GM21619 (cell line): ENCODE results near the gene FAM32A.

Source experiments
- ATAC-seq: cut with Tn5 transposase; IDR thresholded peaks from one replicate; pipeline ENCODE4 v1.9.1; 2021; ENCODE audit not compliant: unreplicated experiment

Gene FAM32A

DNA sequence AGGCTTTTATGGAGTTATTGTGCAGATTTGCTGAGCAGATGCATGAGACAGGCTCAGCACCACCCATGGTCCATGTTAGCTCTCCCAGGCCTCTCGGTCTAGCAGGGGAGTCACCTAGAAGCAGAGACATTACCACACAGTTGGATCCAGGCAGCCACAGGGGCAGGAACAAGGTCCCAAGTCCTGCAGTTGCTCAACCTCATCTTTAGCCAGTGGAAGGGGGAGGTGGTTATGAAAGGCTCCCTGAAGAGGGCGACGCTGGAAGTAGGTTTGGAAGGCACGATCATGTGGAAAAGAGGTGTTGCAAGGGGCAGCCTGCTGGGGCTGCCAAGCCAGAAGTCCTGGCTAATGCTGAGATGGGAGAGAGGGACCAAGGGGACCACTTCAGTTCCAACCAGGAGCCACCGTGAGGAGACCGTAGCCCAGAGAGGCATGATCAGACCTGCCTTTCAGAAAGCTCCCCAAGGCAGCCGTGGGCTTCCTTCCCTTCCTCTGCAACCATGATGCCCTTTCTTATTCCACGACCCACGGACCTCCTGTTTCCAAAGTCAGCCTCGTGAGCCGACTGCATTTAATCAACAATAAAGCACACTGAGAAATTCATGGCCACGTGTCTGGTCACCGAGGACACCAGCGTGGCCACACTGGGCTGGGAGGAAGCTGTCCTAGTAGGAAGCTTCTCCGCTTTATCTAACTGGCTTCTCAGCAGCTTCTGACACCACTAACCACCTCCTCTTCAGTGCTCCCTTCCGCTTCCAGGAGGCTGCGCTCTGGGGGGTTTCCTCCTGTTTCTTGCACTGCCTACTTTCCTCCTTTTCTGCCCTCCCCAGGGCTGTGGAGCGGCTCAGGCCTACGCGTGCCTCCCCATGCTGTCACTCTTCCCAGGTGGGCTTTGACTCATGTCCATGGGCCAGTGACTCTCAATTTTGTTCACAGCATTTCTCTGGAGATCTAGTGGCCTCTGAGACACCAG is 15.1 kb downstream of the FAM32A start:
- no peak for ATAC-seq

- ATAC-seq, result no peak
Measured at GRCh38 chr19:16201011-16201391, 15.8 kb downstream of the FAM32A start.

GRCh38 chr19:16202320-16203255 is 17.4 kb downstream of the FAM32A start:
- no peak for ATAC-seq

DNA sequence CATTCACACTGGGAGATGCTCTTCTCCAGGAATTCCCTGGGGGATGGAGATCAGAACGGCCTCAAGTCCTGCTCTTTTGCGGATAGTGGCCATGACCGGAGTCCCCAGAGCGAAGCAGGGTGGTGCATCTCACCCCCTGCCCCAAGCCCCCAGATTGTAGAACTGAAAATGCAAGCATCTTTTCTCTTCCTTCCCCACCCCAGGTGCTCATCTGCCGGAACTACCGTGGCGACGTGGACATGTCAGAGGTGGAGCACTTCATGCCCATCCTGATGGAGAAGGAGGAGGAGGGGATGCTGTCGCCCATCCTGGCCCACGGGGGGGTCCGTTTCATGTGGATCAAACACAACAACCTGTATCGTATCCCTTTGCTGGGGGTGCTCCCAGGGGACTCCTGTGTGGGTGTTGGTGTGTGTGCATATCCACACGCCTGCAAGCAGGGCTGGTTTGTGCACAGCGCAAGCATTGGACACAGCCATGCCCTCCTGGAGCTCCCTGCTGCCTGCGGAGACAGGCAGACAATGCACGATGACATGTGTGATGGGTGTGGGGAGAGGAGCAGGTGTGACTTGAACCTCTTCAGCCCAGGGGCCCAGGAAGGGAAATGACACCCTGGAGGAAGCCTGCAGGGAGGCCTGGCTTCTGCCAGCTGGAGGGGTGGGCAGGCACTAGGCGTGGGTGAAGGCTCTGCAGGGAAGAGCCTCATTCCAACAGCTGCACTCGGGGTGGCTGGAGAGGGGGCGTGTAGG is 18.2 kb downstream of the FAM32A start:
- no peak for ATAC-seq

DNA sequence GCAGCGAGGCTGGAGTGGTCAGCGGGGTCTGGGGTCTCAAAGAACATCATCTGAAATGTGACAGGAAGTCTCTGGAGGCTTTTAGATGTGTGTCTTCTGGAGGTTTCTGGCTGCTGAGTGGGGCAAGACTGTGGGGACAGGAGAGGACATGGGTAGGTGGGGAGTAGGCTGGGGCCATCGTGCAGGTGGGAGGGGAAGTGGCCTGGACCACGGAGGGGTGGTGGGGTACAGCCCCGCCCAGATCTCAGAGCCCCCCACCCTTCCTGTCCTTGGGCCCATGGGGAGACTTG is 18.7 kb downstream of the FAM32A start:
- ATAC-seq, result no peak

DNA sequence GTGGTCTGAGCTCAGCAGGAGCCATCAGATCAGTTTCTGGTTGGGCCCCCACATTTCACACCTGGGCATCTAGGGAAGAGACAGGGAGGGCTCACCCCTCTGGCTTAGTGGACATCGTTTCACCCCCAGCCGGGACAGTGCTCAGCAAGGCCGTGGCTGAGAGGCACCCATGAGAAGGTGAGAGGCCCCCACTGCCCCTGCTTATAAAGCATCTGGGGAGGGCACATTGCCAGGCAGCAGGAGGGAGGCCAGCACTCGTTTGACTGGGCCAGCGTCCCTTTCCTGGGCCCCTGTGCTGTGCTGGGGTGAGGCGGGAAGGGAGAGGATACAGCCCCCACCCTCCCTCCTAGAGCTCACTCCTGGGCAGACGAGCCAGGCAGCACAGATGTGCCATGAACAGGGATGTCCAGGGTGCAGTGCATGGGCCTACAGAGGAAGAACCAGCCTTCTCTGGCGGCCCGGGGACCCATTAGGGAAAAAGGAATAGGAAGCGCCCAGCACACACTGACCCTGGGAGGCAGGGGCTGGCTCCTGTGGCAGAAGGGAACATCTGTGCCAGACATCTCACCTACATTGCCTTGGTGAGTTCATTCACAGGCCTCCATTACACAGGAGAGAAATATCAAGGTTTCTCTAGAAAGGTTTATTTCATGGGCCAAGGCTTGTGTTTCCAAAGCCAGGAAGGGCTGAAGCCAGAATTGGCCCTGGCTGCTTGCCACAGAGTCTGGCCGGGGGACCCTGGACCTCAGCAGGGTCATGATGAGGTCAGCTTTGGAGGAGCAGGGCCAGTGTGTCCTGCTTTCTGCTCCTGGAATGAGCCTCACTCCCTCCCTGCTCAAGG is 20.2 kb downstream of the FAM32A start:
- ATAC-seq, result no peak

GRCh38 chr19:16206046-16206605 is 20.9 kb downstream of the FAM32A start:
- no peak for ATAC-seq

GRCh38 chr19:16206637-16207036 is 21.4 kb downstream of the FAM32A start:
- no peak for ATAC-seq

DNA sequence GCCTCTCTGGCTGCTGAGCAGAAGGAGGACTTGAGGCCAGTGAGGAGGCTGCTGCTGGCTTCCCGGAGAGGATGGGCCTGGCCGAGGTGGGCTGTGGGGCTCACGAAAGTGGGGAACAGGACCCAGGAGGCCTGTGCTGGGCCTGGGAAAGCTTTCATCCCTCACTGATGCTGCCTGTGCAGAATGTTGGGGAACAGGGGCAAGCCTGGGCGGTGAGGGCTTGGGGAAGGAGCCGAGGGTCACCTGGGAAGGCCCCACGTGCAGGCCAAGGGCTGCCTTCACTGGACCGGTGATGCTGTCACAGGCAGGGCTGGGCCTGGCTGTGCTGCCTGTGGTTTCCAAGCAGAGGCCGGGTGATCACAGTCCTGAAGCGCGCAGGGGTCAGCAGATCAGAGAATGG is 21.9 kb downstream of the FAM32A start:
- ATAC-seq, result no peak

DNA sequence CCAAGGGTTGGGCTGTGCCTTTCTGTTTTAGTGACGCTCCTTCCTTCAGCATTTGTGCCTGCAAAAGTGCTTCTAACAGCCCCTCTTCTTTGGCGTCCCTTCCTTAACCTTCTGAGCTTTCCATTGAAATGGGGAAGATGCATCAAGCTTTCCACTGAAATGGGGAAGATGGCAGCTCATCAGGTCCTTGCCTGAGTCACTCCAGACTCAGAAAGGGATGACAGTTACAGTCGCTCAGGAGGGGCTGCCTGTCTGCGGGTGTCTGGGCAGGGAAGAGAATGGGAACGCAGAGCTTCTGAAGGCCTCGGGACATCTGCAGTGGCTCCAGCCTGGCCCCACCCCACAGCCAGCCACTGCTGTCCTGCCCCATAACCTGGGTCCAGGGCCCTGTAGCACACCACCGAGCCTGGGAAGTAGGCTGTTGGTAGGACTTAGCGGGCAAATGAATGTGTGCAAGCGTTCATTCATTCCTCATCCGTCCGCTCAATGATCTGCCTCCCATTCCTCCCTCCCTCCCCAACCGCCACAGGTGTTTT is 22.3 kb downstream of the FAM32A start:
- ATAC-seq, result no peak

DNA sequence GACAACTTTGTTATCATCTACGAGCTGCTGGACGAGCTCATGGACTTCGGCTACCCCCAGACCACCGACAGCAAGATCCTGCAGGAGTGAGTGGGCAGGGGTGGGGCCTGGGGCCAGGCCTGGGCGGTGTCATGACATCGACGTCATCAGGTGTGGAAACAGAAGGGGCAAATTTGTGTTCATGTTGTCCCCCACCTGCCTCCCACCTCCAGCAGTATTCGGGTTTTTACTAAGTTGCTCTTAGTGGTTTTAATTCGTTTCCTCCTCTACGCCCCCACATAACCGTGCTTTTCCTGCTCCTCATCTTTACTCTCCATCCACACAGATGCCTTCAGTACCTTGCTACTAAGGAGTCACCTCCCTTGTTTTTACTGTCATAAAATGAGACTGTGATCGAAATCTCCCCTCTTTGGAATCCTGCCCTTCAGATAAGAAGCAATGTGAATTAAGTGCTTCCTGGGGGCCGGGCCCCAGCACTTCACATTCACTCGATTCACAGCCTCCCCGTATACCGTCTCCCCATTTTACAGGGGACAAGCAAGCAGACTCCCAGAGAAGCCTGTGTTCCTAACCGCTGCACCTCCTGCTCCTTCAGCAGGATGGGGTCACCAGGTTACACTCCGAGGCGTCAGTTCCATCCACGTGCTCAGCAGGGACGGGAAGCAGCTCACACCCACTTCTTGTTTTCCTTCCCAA is 23.0 kb downstream of the FAM32A start:
- no peak for ATAC-seq

DNA sequence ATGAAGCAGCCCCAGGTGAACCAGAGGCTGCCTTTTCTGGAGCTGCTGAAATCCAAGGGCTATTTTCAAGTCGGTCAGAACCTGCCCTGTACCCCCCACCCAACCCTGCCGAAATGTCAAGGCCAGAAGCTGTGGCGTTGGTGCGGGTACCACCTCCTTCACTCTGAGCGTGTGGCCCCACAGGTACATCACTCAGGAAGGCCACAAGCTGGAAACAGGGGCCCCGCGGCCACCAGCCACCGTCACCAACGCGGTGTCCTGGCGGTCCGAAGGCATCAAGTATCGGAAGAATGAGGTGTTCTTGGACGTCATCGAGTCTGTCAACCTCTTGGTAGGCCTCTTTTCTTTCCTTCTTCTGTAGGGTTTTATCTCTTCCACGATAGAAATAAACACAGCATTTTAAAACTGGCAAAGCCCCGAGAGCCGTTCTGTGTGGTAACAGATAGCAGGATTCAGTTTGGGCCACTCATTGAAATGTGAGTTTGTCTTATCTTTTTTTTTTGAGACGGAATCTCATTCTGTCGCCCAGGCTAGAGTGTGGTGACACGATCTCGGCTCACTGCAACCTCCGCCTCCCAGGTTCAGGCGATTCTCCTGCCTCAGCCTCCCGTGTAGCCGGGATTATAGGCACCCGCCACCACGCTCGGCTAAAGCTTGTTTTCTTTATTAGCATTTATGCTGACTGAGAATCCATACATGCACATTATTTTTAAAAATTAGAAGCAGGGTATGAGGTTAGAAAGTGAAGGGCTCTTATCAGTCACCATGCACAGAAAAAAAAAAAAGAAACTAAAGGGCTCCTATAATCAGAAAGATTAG is 23.8 kb downstream of the FAM32A start:
- no peak for ATAC-seq

DNA sequence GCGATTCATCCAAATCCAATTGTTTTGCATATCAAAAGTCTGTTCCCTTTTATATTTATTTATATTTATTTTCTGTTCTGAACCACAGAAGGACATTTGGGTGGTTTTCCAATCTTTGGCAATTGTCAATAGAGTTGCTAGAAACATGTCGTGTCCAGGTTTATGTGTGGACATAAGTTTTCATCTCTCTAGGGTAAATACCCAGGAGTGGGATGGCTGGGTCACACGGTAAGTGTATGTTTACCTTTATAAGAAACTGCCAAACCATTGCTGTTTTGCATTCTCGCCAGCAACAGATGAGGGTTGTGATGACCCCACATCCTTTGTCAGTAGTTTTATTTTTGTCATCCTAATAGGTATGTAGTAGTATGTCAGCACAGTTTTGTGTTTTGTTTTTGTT is 25.0 kb downstream of the FAM32A start:
- ATAC-seq, result no peak

GRCh38 chr19:16213076-16213475 is 27.9 kb downstream of the FAM32A start:
- no peak for ATAC-seq

DNA sequence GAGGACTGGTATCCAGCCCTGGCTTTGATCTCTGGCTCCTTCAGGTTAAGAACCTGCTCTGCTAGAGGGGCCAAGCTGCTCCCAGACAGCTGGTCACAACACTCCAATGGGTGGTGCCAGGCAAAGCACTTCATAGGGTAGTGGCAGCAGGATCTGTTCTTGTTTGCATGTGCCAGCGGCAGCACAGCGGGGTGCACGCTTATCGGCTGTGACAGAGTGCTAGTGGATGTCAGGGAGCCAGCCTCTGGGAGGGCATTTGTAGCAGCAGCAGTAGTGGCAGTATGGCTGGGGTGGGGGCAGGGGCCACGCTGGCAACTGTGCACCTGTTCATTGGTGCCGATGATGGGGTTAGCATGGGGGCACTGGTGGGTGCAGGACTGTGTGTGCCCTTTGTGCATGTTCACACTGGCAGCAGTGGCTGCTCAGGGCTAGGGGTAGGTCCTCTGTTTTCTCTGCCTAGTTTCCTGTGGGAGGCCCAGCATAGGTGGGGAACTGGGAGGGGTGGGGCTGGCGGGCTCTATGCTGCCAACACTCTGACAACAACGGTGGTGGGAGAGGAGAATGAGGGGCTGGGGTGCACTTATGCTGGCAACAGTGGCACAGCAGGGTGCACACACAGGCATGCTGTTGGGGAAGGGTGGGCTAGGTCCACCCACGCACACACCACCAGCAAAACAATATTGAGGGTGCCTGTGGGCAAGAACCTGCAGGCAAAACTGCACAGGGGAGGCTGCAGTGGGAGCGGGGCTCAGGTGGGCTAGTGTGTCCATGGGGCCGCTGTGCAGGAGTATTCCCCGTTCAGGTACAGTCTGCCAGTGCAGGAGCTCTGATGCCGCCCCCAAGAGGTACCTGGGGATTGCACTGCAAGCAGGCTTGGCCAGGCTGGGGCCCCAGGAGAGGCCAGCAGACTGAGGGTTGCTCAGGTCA is 31.8 kb downstream of the FAM32A start:
- no peak for ATAC-seq

DNA sequence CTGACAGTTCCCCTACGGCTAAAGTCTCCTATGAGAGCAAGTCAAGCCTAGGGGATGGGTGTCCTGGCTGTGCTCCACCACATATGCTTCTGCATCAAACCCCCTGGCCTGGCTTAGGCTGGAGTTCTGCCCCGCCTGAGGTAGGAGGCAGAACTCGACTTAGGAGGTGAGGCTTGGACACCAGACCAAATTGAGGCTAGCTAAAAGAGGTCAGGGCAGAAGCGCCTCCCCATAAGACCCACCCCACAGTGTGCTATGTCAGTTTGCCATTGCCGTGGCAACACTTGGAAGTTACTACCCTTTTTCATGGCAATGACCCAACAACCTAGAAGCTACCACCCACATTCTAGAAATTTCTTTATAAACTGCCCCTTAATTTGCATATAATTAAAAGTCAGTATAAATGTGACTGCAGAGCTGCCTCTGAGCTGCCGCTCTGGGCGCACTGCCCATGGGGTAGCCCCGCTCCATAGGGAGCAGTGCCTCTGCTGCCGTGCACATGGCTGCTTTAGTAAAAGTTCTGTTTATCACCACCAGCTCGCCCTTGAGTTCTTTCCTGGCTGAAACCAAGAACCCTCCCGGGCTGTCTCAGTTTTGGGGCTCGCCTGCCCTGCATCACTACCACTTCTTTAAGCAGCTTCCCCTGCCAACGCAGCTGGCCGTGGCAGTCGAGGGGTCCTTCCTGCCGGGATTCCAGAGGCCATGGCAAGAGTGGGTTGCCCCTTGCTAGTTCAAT is 32.7 kb downstream of the FAM32A start:
- no peak for ATAC-seq

GRCh38 chr19:16218851-16219250 is 33.6 kb downstream of the FAM32A start:
- ATAC-seq, result no peak
